Thyroid gland (tissue), 4 donors: ENCODE data around the gene SORCS2.

ENCODE experiments used
- POLR2A ChIP-seq, 2 donors: fragments of 450-650 bp; IDR thresholded peaks; one replicate each; pipeline ENCODE4 v1.6.1; 2017; ENCODE audit warnings: antibody characterized with exemption in 2 of 2, mild to moderate bottlenecking in 2 of 2, moderate library complexity in 1 of 2
- TF ChIP-seq, protein P1 (sequence below), 6 experiments: fragments of 200-600 bp in 3 of 6; fragments of 450-650 bp in 3 of 6; sonication (generic) in 3 of 6; IDR thresholded peaks; one replicate each; pipeline ENCODE4 v1.5.1; 2016 to 2019; ENCODE audit warnings: antibody characterized with exemption in 6 of 6, mild to moderate bottlenecking in 2 of 6, inconsistent platforms in 1 of 6, moderate library complexity in 1 of 6

GRCh38 chr4:7747566-7747965 is 555.2 kb downstream of the SORCS2 start:
- TF ChIP-seq, protein P1, sequence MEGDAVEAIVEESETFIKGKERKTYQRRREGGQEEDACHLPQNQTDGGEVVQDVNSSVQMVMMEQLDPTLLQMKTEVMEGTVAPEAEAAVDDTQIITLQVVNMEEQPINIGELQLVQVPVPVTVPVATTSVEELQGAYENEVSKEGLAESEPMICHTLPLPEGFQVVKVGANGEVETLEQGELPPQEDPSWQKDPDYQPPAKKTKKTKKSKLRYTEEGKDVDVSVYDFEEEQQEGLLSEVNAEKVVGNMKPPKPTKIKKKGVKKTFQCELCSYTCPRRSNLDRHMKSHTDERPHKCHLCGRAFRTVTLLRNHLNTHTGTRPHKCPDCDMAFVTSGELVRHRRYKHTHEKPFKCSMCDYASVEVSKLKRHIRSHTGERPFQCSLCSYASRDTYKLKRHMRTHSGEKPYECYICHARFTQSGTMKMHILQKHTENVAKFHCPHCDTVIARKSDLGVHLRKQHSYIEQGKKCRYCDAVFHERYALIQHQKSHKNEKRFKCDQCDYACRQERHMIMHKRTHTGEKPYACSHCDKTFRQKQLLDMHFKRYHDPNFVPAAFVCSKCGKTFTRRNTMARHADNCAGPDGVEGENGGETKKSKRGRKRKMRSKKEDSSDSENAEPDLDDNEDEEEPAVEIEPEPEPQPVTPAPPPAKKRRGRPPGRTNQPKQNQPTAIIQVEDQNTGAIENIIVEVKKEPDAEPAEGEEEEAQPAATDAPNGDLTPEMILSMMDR (IDR thresholded peaks at IDR 0.05), result no peak
- no peak for TF ChIP-seq POLR2A (IDR thresholded peaks at IDR 0.05)
